Fibroblast of lung (primary cell): ENCODE results near the gene SF3A2.

Source experiments
- EZH2 ChIP-seq: IDR thresholded peaks from 2 replicates; pipeline ENCODE4 v1.5.1; 2012; ENCODE audit warnings: low read length, control low read depth, mild to moderate bottlenecking; ENCODE audit errors: missing control alignments
- TF ChIP-seq, protein P1 (sequence below), 2 donors: IDR thresholded peaks in 1 of 2; conservative IDR thresholded peaks in 1 of 2; 1 replicate in 1 of 2; 2 replicates in 1 of 2; pipeline ENCODE4 v1.5.1; 2011 to 2012; ENCODE audit warnings: low read length in 2 of 2, control low read depth in 1 of 2, inconsistent platforms in 1 of 2, low read depth in 1 of 2, mild to moderate bottlenecking in 1 of 2

GRCh38 chr19:2245273-2245672 is 8.6 kb downstream of the SF3A2 start:
- TF ChIP-seq, protein P1, sequence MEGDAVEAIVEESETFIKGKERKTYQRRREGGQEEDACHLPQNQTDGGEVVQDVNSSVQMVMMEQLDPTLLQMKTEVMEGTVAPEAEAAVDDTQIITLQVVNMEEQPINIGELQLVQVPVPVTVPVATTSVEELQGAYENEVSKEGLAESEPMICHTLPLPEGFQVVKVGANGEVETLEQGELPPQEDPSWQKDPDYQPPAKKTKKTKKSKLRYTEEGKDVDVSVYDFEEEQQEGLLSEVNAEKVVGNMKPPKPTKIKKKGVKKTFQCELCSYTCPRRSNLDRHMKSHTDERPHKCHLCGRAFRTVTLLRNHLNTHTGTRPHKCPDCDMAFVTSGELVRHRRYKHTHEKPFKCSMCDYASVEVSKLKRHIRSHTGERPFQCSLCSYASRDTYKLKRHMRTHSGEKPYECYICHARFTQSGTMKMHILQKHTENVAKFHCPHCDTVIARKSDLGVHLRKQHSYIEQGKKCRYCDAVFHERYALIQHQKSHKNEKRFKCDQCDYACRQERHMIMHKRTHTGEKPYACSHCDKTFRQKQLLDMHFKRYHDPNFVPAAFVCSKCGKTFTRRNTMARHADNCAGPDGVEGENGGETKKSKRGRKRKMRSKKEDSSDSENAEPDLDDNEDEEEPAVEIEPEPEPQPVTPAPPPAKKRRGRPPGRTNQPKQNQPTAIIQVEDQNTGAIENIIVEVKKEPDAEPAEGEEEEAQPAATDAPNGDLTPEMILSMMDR (conservative IDR thresholded peaks at IDR 0.05 in 1 of 2, IDR thresholded peaks at IDR 0.05 in 1 of 2; ENCODE audit: low read depth in 1 of 2, low read length in 2 of 2), result no peak
- TF ChIP-seq EZH2, result no peak
